GM12874 (cell line): Measurements from ENCODE around the gene DAGLB.

Experiments used
- CTCF ChIP-seq: IDR thresholded peaks from 2 replicates; pipeline ENCODE4 v1.5.1; 2011; ENCODE audit warnings: low read depth, mild to moderate bottlenecking, control low read depth, low read length, moderate library complexity; ENCODE audit not compliant: insufficient read depth

DAGLB gene

GRCh38 chr7:6389728-6390127 lies 58.0 kb downstream of the DAGLB start:
- TF ChIP-seq CTCF = no peak

DNA sequence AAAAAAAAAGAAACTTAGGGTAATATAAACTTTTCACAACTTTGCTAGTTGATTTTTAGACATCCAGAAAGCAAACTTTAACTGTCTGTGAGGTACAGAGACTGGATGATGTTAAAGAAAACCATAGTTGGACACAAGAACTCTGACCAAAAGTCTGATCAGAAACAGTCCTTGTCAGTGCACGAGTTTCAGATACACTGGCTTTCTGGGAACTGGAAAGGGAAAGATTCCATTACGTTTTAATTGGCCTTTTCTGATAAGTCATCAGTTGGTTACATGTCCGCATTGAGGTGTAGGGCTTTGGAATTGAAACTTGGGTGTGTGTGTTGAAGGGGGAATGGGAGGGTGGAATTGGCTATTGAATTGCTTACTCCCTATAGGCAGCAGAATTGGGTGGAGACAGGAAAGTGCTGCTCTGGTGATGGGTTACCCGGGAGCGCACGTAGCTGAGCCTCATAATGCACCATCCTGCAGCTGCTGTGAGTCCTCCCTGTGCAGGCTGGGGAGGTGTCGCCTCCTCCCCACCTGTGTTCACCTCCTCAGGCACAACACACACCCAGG lies 59.9 kb downstream of the DAGLB start:
- no peak for TF ChIP-seq CTCF

- TF ChIP-seq CTCF = no peak
These were observed 61.0 kb downstream of the DAGLB start for GRCh38 chr7:6386779-6387178.

DNA sequence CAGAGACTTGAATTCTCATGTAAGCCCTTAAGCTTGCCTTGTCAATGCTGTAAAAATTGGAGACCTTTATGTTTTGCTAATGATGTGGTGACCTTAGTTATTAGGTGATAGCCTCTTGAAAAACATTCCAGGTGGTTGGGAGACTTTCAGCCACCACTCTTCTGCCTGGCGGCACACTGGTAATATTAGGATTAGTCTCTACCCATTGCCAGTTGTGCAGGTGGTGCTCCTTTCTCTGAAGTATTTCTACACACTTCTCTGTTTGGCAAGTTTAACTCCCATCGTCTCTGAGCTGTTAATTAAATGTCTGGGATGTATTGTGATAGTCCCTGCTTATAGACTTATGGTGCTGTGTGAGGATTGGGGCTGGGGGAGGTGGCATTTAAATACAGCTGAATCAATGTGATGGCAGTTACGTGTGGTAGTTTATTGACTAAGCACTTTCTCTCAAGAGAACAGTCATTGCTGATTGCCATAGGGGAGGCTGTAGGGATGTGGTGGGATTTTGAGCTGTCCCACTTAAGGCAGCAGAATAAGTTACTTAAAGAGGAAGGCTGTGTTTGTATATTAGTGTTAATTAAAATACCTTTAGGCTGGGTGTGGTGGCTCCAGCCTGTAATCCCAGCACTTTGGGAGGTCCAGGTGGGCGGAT lies 61.7 kb downstream of the DAGLB start:
- TF ChIP-seq CTCF = no peak

DNA sequence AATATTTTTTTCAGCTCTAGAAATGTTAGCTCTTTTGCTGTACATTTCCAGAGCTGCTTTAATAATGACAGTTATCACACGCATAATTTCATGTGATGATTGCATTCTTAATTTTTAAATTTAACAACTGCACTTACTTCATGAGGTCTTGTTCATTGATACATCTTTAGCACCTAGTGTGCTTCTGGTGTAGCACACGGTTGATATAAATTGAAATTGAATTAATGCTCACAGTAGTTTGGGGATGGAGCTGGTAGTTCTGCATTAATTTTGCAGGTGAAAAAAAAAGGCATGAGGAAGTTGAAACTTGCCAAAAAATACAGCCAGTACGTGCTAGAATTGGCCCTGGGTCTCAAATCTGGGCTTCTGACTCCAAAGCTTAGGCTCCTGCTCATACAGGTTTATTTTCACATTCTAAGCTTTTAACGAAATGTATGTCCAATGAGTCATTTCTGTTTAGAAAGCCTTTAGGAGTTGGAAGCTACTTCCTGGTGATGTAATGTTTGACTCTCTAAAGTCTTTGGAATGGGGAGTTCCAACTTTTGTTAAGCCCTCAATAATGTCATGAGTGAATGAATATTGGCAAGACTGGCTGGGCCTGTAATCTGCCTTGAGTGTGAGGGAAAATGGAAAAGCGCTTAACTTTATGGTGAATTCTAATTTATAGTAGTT lies 62.5 kb downstream of the DAGLB start:
- no peak for TF ChIP-seq CTCF

- no peak for TF ChIP-seq CTCF
These were observed 63.4 kb downstream of the DAGLB start for GRCh38 chr7:6384327-6384726.

- no peak for TF ChIP-seq CTCF
These were observed 64.9 kb downstream of the DAGLB start for GRCh38 chr7:6382817-6383216.
